ENCODE results near the gene IMMP2L.

- TF ChIP-seq CTCF (optimal IDR thresholded peaks at IDR 0.05 in 1 of 3, IDR thresholded peaks at IDR 0.05 in 1 of 3, conservative IDR thresholded peaks at IDR 0.05 in 1 of 3; ENCODE audit: extremely low read depth in 1 of 3, insufficient read depth in 2 of 3, low read length in 3 of 3) (no peak), EZH2 (IDR thresholded peaks at IDR 0.05; ENCODE audit: low read length) (no peak)
These were observed 389.6 kb downstream of the IMMP2L start for GRCh38 chr7:111172564-111173257.

Data from keratinocyte (primary cell).